ENCODE measurements around the gene RALGPS1.

The RALGPS1 gene

GRCh38 chr9:127178686-127179632 is 264.4 kb downstream of the RALGPS1 start:
- DNase-seq, result no peak

DNA sequence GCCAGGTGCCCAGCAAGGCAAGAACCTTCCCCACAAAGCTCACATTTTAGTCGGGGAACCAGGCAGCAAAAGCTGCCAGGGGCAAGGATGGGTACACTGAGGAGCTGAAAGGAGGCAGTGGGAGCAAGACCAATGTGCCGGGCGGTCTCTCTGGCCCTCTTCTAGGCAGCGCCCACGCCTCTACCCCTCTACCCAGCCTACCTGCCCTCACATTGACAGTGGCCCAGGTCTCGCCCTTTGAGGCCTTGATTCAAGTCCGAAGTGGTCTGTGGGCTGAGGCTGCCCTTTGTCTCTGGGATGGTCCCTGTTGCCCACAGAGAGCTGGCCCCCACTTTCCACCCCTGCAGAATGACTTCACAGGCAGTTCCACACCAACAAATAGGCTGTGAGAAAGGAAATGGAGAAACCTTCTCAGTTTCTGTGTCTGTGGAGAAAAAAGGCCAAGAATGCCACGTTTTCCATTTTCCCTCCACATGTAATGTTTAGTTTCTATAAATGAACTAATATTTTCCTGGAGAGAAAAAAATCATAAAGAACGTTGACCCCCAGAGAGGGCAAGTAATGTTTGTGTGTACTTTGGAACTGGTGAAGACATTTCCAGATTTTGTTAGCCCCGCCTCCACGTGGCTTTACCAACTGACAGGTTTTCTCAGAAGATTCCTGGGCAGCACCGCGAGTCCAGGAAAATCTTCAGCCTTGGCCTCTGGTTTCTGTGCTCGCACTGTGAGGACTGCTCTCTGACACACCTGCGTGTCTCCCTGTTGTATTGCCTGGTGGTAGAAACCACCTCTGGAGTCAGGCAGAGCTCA is 265.3 kb downstream of the RALGPS1 start:
- DNase-seq, result no peak

- DNase-seq, result no peak
These were observed 266.1 kb downstream of the RALGPS1 start for GRCh38 chr9:127180457-127181314.

DNA sequence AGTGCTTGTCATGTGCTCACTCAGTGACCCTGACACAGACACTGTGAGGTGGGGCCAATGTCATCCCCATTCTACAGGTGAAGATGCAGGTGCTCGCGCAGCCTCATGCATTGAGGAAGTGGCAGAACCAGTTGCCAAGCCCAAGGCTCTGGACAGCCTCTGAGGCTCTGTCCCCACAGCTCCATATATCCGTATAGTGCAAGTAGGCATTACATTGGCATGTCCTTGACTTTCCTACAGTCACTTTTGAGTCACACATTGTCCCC is 266.7 kb downstream of the RALGPS1 start:
- no peak for DNase-seq

DNA sequence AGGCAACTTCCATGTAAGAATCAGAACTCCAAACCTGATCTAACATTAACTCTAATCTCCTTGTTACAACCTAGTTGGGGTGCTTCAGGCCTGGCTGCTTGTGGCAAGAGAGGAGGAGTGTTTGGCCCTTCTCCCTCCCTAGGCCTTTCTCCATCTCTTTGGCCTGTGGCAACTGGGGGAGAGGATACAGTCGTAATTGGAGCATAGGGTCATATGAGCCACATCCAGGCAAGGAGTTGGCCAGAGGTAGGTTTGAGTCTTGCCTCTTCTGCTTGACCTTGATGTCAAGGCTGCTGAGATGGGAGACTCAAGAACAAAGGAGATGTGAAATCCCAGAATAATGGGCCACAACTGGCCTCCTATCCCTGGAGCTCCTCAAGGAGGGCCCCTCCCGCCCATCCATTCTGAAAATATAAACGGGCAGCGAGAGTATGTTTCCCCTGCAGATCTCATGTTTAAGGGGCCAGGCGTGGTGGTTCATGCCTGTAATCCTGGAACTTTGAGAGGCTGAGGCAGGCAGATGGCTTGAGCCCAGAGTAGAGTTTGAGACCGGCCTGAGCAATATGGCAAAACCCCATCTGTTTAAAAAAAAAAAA is 267.1 kb downstream of the RALGPS1 start:
- no peak for DNase-seq

DNA sequence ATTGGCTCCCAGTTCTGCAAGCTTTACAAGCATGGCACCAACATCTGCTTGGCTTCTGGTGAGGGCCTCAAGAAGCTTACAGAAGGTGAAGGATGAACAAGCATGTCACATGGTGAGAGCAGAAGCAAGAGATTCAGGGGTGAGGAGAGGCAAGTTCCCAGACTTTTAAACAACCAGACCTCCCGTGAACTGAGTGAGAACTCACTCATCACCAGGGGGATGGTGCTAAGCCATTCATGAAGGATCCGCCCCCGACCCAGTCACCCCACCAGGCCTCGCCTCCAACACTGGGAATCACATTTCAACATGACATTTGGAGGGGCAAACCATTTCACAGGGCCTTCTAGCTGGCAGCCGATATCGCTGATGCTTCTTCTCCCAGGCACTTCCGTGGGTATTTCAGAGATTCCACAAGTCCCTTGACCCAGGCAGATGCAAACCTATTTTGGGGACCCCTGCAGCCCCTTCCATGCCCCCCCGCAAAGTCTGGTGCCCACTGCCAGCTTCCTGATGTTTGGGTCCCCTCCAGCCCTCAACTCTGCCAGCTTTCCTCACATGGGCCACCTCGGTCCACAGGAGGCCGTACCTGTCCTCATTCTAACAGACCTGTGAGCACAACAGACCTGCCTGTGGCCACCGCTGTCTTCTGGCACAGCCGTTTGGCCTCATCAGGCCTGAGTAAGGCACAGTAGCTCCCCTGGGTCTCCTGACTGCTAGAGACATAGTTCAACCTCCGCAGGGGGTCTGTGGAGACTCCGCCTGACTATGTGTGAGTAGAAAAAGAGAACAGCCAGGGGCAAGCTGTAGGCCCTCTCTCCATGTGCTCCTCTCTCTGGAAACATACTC is 268.5 kb downstream of the RALGPS1 start:
- DNase-seq, result no peak

DNA sequence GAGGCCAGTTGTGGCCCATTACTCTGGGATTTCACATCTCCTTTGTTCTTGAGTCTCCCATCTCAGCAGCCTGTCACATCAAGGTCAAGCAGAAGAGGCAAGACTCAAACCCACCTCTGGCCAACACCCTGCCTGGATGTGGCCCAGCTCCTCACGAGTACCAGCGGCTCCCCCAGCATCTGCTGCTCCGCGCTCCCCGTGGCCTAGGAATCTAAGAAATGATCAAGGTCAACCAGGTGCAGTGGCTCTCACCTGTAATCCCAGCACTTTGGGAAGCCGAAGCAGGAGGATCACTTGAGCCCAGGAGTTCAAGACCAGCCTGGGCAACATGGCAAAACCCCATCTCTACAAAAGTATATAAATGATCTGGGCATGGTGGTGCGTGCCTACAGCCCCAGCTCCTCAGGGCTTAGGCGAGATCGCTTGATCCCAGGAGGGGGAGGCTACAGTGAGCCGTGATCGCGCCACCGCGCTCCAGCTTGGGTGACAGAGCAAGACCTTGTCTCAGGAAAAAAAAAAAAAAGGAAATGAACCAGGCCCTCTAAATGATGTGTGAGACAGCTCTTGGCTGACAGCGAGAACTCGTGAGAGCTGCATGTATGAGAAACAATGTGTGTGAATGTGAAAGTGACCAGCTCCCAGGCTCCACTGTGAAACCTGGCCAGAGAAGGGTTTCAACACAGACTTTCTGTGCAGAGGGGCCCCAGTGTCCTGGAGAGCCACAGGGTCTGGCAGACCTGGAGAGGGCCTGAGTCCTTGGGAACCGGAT is 269.4 kb downstream of the RALGPS1 start:
- no peak for DNase-seq

DNA sequence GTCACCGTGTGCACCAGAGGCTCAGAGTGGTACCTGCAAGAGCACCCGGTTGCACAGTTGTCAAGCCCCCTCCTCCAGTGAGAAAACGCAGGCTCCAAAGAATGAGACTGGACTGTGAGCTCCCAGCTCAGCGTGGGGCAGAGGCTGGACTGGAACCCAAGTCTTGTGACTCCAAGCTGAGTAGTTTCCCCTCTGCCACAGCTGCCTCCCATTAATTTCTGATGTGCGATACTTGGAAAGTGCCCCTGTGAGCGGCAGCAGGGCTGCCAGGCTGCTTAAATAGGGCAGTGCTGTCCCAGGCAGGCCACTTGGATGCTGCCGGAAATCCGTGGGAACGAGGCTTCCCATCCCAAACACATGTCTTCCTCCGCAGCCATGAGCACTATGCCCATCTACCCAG is 270.1 kb downstream of the RALGPS1 start:
- DNase-seq, result no peak

GRCh38 chr9:127185181-127185580 is 270.6 kb downstream of the RALGPS1 start:
- no peak for DNase-seq

GRCh38 chr9:127185931-127186781 is 271.6 kb downstream of the RALGPS1 start:
- no peak for DNase-seq

GRCh38 chr9:127186806-127187205 is 272.2 kb downstream of the RALGPS1 start:
- no peak for DNase-seq

DNA sequence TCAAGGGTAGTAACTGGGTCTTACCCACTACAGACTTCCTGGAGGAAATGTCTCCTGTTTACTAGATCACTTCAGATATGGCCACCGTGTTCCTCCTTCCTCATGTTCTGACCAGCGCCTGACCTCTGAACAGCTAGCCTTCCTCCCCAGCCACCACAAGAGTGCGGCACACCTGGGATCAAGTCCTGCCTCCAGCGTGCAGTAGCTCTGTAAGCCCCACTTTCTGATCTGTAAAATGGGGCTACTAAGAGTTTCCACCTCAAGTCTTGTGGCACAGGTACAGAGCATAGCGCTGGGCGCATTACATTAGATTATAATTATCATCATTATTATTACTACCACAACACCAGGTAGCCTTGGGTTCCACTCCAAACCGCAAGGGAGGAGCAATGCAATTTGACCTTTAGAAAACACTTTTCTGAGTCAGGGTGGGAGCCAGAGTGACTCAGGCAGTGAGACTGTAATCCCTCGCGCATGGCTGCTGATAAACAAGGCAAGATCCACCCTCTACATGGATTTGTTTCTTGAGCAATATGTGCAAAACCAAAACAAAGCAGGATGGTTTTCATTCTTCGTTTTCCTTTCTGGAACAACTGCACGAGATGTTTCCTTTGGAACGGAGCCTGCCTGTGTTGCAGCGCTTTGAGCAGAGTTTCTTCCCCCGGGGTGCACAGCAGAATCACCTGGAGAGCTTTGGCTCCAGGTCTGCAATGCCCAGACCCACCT is 272.8 kb downstream of the RALGPS1 start:
- DNase-seq, result no peak

- no peak for DNase-seq
These were observed 273.8 kb downstream of the RALGPS1 start for GRCh38 chr9:127188396-127188795.

- no peak for DNase-seq
These were observed 275.0 kb downstream of the RALGPS1 start for GRCh38 chr9:127189628-127190027.

DNA sequence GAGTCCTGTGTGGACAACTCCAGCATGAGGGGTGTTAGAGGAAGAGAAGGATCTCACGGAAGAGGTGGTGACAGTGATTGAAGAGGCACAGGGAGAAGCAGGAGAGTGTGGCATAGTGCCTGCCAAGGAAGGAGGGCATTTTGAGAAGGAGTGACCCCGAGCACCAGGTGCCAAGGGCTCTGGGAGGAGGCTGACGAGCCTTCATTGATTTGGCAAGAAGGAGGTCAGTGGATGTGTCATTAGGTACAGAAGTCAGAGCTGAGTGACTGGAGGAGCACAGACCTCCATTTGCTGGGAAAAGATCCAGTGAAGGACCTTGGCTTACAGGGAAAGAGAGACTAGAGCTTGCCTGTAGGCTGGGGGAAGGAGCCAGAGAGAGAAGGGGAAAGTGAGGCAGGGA is 278.2 kb downstream of the RALGPS1 start:
- DNase-seq, result no peak

GRCh38 chr9:127193483-127193882 is 278.9 kb downstream of the RALGPS1 start:
- no peak for DNase-seq

DNA sequence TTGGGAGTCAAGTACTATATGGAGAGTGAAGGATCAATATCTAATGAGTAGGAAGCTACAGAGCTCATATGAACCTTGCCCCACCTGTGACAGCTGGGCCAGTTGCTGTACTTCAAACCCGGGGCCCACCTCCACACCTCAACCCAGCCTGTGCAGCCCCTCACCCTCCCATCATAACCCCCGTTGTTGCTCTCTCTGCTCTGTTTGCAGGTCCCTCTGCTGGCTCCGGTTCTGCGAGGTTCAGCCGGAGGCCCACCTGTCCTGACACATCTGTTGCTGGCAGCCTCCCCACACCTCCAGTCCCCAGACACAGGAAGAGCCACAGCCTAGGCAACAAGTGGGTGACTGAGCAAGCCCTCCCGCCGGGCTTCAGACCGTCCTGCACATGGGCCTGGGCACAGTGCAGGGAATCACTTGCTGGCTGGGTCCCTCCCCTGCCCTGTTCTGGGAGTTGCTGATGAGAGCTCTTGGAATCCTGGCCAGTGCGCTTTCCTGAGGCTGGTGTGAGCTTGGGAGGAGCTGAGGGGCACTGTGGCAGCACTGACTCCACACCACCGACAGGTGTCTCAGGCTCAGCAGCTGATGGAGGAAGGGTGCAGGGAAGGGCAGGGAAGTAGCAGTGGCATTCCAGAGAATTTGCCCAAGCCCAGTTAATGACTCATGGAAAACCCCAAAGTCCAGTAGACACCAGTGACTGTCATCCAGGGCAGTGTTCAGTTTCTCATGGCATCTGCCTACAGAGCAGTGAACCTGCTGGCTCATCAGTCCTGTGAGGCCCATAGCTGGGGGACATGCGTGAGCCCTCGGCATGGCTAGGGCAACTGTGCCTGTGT is 280.5 kb downstream of the RALGPS1 start:
- no peak for DNase-seq
